Esophagus muscularis mucosa (tissue), 4 donors: ENCODE measurements around the gene FNDC1. TPM values are rescaled to one million over a fixed set of nuclear protein-coding genes. Genes with fewer than 3 reads are reported as not detected.
"Not testable (repeated sequence)": the region's sequence is repeated elsewhere in the genome, so short reads cannot be mapped to it uniquely, and the experiment has no call there.

Experiments used
- DNase-seq: peaks from one replicate; pipeline ENCODE4 v3.0.0-alpha.2; 2017; ENCODE audit errors: extremely low spot score
- H3K27ac ChIP-seq, 4 donors: fragments of 200-600 bp; sonication (generic); replicated peaks in 1 of 4; 1 replicate in 3 of 4; 2 replicates in 1 of 4; pipeline ENCODE4 v1.5.1; 2016 to 2019; ENCODE audit warnings: mild to moderate bottlenecking in 1 of 4
- H3K27me3 ChIP-seq, 4 donors: fragments of 200-600 bp; sonication (generic); one replicate each; pipeline versions ENCODE4 v1.5.1 to v1.6.0; 2016 to 2019
- H3K36me3 ChIP-seq, 4 donors: fragments of 200-600 bp; sonication (generic); one replicate each; pipeline ENCODE4 v1.5.1; 2016 to 2019
- H3K4me1 ChIP-seq, 4 donors: fragments of 200-600 bp; sonication (generic); one replicate each; pipeline ENCODE4 v1.5.1; 2016 to 2019
- H3K4me3 ChIP-seq, 4 donors: fragments of 200-600 bp; sonication (generic); 1 replicate in 2 of 4; 2 replicates in 2 of 4; pipeline ENCODE4 v1.5.1; 2016 to 2019; ENCODE audit warnings: mild to moderate bottlenecking in 4 of 4, moderate library complexity in 1 of 4
- H3K9me3 ChIP-seq, 4 donors: fragments of 200-600 bp; sonication (generic); 1 replicate in 3 of 4; 2 replicates in 1 of 4; pipeline ENCODE4 v1.5.1; 2016 to 2019
- CTCF ChIP-seq, 3 experiments: fragments of 200-600 bp in 2 of 3; fragments of 450-650 bp in 1 of 3; sonication (generic) in 2 of 3; IDR thresholded peaks; one replicate each; pipeline ENCODE4 v1.5.1; 2017 to 2019; ENCODE audit warnings: antibody characterized with exemption in 3 of 3, mild to moderate bottlenecking in 2 of 3, moderate library complexity in 1 of 3
- EP300 ChIP-seq: sonication (generic); formaldehyde crosslinking; IDR thresholded peaks from one replicate; pipeline ENCODE4 v1.6.1; 2017; ENCODE audit warnings: antibody characterized with exemption
- POLR2A ChIP-seq: fragments of 450-650 bp; IDR thresholded peaks from one replicate; pipeline ENCODE4 v1.6.1; 2017; ENCODE audit warnings: antibody characterized with exemption, moderate library complexity, mild to moderate bottlenecking, low read depth
- POLR2AphosphoS5 ChIP-seq, 2 donors: sonication (generic); formaldehyde crosslinking; IDR thresholded peaks; one replicate each; pipeline ENCODE4 v1.6.1; 2017; ENCODE audit warnings: antibody characterized with exemption in 2 of 2
- WGBS: methylation state at CpG from one replicate; pipeline ENCODE4 v1.1.5; 2018; 5-methylcytosine and 5-hydroxymethylcytosine counted together
- intact Hi-C: fragments of 100-400 bp; cut with DNase I; formaldehyde crosslinking; loops from one replicate; pipeline ENCODE4 v1.15.1; 2023
- total RNA-seq, 4 donors: library from RNA; depleted of rRNA; stranded (reverse); fragments of >200 nt; gene quantifications; one replicate each; pipeline versions ENCODE4 v1.1.0 to v1.2.1, GENCODE V29; 2016

FNDC1 gene
- 10 to 100 TPM in 1 of 4 donors, 1 to 10 TPM in 2, under 1 TPM in 1; 0.84 to 11.2 (median 2.7) TPM for total RNA-seq

- H3K27me3 ChIP-seq, result peaks cover 0 to 70% (median 2%) of the 10 kb centered on the region in 4 donors
- H3K36me3 ChIP-seq, result no peaks in the 10 kb centered on the region
- no peak for DNase-seq
- intact Hi-C loops, result no loop called here
- H3K27ac ChIP-seq, result peak within 1 kb of the TSS in 2 of 4 donors; percentile 63 to 67
- WGBS, result no CpG with 5 or more reads among the region's 59 CpGs
- H3K4me3 ChIP-seq, result peak within 1 kb of the TSS; percentile 47 to 61 (median 58)
- peak in 2 of 3 experiments; percentile 45 to 48 for TF ChIP-seq CTCF (IDR thresholded peaks at IDR 0.05)
- no peak for TF ChIP-seq EP300
- H3K4me1 ChIP-seq, result peaks cover 11 to 39% (median 32%) of the 10 kb centered on the region in 4 donors
- H3K9me3 ChIP-seq, result no peaks in the 10 kb centered on the region
Measured at GRCh38 chr6:159169193-159169555, at the start of gene FNDC1. Gene FNDC1 (plus strand): TSS chr6:159169400. CDS start chr6:159169597, 197 bp downstream.

DNA sequence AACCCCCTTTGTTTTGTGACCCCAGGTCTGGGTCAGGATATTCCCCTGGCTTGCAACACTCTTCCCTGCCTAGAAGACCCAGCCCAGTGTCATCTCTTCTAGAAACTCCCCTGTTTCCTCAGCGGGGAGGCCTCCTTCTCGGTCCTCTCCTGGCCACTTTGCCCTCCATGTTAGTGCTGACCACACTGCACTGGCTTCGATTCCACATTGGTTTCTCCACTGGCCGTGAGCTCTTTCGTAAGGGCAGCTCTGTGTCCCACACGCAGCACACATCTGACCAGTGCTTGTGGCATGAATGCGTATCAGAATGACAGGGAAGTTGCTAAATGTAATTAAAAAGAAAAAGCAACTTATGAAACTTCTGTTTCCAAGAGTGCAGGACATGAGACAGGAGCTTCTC, 49.4 kb upstream of the FNDC1 start:
- Histone ChIP-seq H3K4me1 (peaks cover 30 to 53% (median 30%) of the 10 kb centered on the region in 4 donors), H3K4me3 (no peak overlapping the region), H3K27ac (no peak overlapping the region), H3K36me3 (no peaks in the 10 kb centered on the region), H3K27me3 (no peaks in the 10 kb centered on the region), H3K9me3 (no peaks in the 10 kb centered on the region)
- no peak for DNase-seq
- TF ChIP-seq EP300 (no peak), POLR2AphosphoS5 (IDR thresholded peaks at IDR 0.05) (no peak), CTCF (IDR thresholded peaks at IDR 0.05) (no peak), POLR2A (no peak)
- WGBS, result 75% methylated on average over 7 of the region's 7 CpGs
- intact Hi-C loops, result no loop called here

- Histone ChIP-seq H3K27ac (peak overlapping the region in 1 of 4 donors; percentile 52), H3K9me3 (no peaks in the 10 kb centered on the region), H3K27me3 (no peaks in the 10 kb centered on the region), H3K4me1 (peaks cover 28 to 47% (median 32%) of the 10 kb centered on the region in 4 donors), H3K36me3 (no peaks in the 10 kb centered on the region), H3K4me3 (no peak overlapping the region)
- TF ChIP-seq POLR2AphosphoS5 (IDR thresholded peaks at IDR 0.05), result no peak
- DNase-seq, result no peak
- WGBS, result 81% methylated on average over 5 of the region's 5 CpGs
- intact Hi-C loops, result no loop called here
Measured at GRCh38 chr6:159121486-159121885, 47.7 kb upstream of the FNDC1 start.

- H3K27me3 ChIP-seq, result no peaks in the 10 kb centered on the region
- TF ChIP-seq POLR2AphosphoS5 (IDR thresholded peaks at IDR 0.05) (peak in 1 of 2 donors; percentile 40), CTCF (IDR thresholded peaks at IDR 0.05) (no peak)
- intact Hi-C loops, result no loop called here
- no peak for DNase-seq
- WGBS, result 69% methylated on average over 4 of the region's 4 CpGs
- H3K36me3 ChIP-seq, result no peaks in the 10 kb centered on the region
- peak overlapping the region in 2 of 4 donors; percentile 21 to 73 for H3K27ac ChIP-seq
- H3K4me3 ChIP-seq, result no peak overlapping the region
- no peaks in the 10 kb centered on the region for H3K9me3 ChIP-seq
- H3K4me1 ChIP-seq, result peaks cover 18 to 37% (median 26%) of the 10 kb centered on the region in 4 donors
Measured at GRCh38 chr6:159122453-159122852, 46.7 kb upstream of the FNDC1 start.

DNA sequence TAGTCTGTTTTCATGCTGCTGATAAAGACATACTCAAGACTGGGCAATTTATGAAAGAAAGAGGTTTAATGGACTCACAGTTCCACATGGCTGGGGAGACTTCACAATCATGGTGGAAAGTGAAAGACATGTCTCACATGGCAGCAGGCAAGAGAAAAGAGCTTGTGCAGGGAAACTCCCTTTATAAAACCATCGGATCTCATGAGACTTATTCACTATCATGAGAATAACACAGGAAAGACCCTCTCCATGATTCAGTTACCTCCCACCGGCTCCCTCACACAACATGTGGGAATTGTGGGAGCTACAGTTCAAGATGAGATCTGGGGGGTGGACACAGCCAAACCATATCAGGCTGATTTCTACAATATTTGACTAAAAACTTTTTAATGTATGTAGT, 45.4 kb upstream of the FNDC1 start:
- 98% methylated on average over 2 of the region's 2 CpGs for WGBS
- intact Hi-C loops, result not testable (repeated sequence)

DNA sequence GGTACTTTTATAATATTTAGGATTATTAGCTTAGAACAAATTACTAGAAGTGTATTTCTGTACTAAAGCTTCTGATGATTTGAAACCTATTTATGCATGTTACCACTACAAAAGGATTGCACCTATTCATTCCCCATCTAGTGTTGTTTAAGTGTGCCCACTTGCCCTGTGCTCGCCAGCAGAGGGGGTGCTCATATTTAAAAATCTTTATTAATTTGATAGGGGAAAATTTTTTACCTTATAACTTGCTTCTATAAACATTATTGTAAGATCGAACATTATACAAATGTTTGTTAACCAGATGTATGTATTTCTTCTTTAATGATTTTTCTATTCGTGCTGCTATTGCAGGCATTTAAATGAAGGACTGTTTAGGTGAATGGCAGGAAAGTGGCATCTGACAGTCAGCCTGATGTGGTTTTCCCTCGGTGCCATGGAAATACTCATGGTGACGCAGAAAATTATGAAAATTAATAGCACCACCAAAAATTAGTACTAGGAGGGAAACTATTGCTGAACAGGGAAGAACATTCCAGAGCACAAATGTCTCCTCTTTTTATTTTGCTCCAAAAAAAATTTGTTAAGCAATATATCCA, 44.1 kb upstream of the FNDC1 start:
- H3K36me3 ChIP-seq, result no peaks in the 10 kb centered on the region
- H3K9me3 ChIP-seq, result no peaks in the 10 kb centered on the region
- intact Hi-C loops, result no loop called here
- WGBS, result 74% methylated on average over 5 of the region's 5 CpGs
- TF ChIP-seq CTCF (IDR thresholded peaks at IDR 0.05) (peak in 2 of 3 experiments; percentile 9 to 10), EP300 (no peak)
- H3K4me3 ChIP-seq, result no peak overlapping the region
- H3K27me3 ChIP-seq, result no peaks in the 10 kb centered on the region
- DNase-seq, result no peak
- peaks cover 10 to 23% (median 14%) of the 10 kb centered on the region in 4 donors for H3K4me1 ChIP-seq
- H3K27ac ChIP-seq, result no peak overlapping the region

More for the DNA sequence above, 45.4 kb upstream of the FNDC1 start:
- DNase-seq, H3K27ac ChIP-seq, H3K4me3 ChIP-seq, H3K27me3 ChIP-seq, H3K36me3 ChIP-seq, H3K9me3 ChIP-seq: not testable (repeated sequence)
- peaks cover 10 to 28% (median 17%) of the 10 kb centered on the region in 4 donors for H3K4me1 ChIP-seq
